Peyer's patch (tissue), 4 donors: ENCODE measurements around the gene MRE11.

Experiments
- CTCF ChIP-seq, 6 experiments: fragments of 450-650 bp in 4 of 6; fragments of 200-600 bp in 2 of 6; sonication (generic) in 1 of 6; IDR thresholded peaks; one replicate each; pipeline ENCODE4 v1.5.1; 2017 to 2019; ENCODE audit warnings: antibody characterized with exemption in 6 of 6, mild to moderate bottlenecking in 3 of 6, moderate library complexity in 1 of 6
- POLR2A ChIP-seq, 2 donors: fragments of 450-650 bp; IDR thresholded peaks; one replicate each; pipeline ENCODE4 v1.5.1; 2017; ENCODE audit warnings: antibody characterized with exemption in 2 of 2, mild to moderate bottlenecking in 2 of 2, moderate library complexity in 2 of 2

GRCh38 chr11:94518300-94518699, 24.7 kb upstream of the MRE11 start:
- TF ChIP-seq CTCF (IDR thresholded peaks at IDR 0.05) (no peak), POLR2A (IDR thresholded peaks at IDR 0.05) (no peak)
